GM21529 (cell line): Measurements from ENCODE around the gene ANLN.
"Not testable (repeated sequence)": the region's sequence is repeated elsewhere in the genome, so short reads cannot be mapped to it uniquely, and the experiment has no call there.

ENCODE experiments used
- ATAC-seq: cut with Tn5 transposase; IDR thresholded peaks from one replicate; pipeline ENCODE4 v1.9.1; 2021; ENCODE audit not compliant: unreplicated experiment

Gene ANLN

DNA sequence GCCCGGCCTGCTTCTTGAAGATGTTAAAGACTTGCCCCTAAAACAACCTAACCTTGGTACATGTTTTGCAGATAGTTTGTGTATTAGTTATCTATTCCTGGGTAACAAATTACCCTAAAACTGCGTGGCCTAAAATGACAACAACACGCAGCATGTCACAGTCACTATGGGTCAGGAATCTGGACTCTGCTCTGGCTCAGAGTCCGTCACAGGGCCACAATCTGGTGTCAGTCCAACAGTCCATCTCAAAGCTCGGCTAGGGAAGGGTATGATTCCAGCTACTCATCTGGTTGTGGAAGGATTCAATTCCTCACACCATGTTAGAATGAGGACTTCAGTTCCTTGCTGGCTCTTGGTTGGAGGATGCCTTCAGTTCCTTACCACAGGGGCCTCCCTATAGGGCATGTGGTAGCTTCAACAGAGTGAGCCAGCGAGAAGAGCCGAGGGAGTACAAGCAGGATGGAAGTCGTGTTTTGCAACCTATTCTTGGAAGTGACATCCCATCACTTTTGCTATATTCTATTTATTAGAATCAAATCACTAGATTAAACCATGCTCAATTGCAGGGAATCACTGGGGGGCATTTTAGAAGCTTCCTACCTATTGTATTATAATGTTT is 71.3 kb downstream of the ANLN start:
- no peak for ATAC-seq

DNA sequence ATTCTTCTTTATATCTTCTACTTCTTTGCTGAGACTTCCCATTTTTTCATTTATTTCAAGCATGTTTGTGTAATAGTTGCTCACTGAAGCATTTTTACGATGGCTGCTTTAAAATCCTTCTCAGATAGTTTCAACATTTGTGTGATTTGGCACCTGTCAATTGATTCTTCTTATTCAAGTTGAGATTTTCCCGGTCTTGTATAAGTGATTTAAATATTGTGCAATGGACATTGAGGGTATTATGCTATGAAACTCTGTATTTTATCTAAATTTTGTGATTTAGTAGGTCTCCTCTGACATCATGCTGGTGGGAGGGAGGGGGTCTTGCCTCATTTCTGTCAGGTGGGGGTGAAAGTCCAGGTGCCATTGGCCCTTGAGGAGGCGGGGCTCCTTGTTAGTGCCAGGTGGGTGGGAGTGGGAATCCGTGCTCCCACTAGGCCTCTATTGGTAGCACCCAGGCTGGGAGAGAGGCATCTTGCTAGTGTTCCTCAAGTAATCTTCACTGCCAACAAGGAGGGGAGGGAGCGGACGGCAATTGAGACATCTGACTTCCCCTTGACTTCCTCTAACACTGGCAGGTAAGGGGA is 73.0 kb downstream of the ANLN start:
- no peak for ATAC-seq

DNA sequence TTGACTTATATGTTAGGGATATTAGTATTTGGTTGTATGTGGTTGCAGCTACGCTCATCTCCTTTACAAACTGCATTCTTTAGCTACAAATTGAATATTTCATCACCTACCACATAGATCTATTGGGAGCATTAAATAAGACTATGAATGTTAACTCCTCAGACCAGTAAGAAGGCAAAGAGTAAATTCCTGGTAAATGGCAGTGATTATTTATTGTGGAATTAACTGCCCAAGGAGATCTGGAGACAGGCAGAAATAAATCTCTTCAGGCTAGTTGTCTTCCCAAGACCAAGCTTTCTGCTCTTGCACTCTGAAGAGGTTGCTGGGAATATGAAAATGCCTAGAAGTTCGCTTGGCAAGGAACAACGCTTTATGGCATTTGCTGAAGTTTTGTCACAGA is 74.6 kb downstream of the ANLN start:
- ATAC-seq = no peak

DNA sequence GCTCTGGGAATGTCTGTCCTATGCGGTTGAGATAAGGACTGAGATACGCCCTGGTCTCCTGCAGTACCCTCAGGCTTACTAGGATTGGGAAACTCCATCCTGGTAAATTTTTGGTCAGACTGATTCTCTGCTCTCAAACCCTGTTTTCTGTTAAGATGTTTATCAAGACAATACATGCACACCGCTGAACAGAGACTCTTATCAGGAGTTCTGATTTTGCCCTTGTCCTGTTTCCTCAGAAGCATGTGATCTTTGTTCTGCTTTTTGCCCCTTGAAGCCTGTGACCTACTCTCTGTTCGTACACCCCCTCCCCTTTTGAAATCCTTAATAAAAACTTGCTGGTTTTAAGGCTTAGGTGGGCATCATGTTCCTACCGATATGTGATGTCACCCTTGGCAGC is 76.3 kb downstream of the ANLN start:
- not testable (repeated sequence) for ATAC-seq

DNA sequence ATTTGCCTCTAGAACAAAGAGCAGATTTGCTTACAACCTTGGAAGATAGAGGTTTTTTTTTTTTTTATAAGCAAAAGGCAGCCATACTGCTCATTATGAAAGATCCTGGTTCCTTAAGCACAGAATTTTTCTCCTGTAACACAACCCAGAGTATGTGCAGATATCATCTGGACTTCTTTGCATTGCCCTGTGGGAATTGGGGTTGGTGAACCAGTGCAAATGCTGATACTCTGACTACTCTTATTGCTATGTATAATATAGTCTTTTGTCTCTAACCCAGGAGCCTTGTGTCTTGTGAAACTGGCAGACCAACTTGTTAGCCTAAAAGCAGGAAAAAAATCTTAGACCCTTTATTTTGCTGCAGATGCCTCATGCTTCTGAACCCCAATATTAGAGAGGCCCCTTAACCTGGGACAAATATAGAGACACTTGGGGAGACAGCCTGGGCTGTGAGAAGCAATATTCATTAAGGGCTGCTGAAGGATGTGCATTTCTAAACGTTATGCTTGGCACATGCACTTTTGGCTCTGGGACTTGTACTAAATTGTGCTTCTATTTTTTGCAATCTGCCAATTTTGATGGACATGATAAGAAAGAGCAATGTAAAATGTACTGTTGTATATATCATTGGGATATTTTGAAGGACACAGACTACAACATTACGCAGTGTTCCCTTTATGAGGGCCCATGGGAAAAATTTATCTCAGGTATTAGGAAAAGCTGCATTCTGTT is 78.9 kb downstream of the ANLN start:
- ATAC-seq = no peak

DNA sequence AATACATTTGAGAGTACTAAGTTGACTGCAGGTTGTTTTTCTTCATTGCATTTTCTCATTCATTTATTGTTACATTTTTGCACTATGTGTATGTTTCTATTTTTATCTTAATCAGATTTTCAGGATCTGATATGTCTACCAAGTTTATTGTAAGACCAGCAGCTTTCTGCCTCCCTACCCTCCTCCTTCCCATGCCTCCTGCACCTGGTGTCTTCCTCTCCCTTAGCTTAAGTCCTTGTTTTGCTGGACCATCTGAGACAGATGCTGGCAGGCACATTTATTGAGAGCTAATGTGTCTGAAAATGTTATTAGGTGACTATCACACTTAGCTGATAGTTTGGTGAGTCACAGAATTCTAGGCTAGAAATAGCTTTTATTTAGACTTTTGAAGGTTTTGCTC is 79.6 kb downstream of the ANLN start:
- no peak for ATAC-seq

GRCh38 chr7:36472141-36472729 is 82.6 kb downstream of the ANLN start:
- no peak for ATAC-seq

DNA sequence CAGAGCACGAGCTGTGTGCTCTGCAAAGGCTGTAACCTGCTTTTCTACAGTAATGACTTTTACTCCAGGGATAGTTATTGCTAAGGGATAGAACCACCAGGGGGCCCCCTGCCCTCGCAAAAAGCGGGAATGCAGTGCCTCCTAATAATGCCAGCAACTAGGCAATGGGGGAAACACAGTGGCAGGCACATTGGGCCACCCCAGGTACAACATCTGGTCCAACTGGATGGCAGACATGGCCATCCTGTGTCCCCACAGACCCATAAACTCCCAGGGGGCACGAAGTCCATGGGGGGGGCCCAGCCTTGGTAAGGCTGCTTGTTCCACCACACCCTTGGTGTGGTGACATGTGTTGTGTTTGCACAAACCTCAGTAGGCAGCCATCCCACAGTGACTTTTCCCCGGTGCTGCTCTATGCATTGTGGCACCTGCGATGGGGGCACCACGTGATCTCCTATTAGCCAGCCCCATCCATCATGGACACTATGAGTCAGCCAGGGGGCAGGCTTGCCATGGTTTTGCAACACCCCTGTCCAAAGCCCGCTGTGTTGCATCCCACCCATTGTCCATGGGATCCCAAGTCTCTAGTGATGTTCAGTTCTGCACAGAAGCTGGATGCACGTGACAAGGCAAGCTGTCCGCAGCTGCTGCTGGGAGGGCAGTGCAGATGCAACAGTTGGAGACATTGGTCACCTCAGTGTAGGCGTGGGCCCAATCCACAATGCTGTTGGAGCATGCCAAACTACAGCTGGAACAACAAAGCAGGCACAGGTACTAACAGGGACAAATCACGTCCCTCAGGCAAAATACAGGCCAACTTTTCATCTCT is 84.0 kb downstream of the ANLN start:
- ATAC-seq = no peak

DNA sequence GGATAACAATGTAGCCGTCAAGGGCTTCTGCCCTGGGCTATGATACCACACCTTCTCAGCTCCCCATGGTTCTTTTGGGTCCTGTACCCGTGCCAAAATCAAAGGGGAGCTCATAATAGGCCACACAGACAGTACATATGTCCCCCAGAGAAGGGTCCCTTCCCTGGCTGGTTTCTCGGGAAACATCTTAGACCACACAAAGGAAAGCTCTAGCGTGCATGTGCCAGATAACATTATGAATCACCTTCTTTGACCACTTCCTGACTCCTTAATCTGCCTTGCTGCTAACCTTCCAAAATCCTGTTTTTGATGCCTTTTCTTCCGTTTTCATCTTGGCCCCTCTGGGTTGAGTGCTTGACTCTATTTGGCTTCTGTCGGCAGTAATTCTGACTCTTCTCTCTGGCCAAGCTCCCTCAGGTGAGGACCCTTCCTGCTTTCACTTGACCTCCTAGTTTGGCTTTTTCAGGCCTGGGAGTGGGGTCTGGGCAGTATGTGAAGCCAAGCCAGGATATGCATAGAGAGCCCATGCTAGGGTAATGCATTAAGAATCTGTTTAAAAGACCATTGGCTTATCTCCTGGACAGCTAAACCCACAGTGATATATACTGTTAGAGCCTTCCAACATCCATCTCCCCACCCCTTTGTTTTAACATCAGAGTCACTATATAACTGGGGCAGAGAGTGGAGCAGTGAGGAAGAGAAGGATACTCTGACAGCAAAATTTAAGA is 84.8 kb downstream of the ANLN start:
- ATAC-seq = no peak

- no peak for ATAC-seq
Measured at GRCh38 chr7:36475011-36475342, 85.3 kb downstream of the ANLN start.

DNA sequence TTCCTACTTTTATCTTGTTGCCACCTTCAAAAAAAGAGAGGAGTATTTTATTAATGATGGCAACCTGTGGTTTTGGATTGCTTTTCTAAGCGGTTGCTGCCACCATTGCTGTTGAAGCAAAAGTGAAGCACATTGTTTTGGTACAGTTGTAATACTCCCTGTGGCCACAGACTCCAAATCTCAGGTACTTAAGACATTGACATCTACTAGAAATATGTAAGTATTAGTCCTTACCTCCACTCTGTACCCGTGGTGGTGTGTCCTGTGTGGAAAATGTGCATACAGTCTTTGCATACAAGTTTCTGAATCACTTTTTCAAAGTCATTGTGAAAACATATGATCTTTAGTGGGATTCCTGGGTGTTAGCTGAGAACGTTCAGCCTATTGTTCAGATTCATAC is 85.7 kb downstream of the ANLN start:
- no peak for ATAC-seq

DNA sequence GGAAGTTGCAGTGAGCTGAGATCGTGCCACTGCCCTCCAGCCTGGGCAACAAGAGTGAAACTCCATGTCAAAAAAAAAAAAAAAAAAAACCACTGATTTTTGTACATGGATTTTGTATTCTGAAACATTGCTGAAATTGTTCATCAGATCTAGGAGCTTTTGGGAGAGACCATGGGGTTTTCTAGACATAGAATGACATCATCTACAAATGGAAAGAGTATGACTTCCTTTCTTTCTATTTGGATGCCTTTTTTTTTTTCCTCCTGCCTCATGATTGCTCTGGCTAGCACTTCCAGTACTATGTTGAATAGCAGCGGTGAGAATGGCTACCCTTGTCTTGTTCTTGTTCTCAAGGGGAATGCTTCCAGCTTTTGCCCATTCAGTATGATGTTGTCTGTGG is 89.1 kb downstream of the ANLN start:
- ATAC-seq = no peak

GRCh38 chr7:36483853-36484252 is 94.2 kb downstream of the ANLN start:
- ATAC-seq = not testable (repeated sequence)

DNA sequence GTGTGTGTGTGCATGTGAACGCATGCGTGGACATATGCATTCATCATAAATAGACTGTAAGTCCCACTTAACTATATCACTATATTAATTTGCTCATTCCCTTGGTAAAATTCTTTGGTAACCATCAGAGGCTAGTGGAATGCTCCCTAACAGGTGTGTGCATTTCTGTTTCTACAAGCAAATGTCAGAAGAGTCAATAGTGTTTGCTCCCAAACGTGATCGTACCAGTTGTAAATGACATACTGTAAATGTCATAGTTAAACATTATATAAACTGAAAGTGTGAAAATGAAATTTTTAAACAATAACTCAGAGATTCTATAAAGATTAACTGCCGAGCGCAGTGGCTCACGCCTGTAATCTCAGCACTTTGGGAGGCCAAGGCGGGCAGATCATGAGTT is 94.6 kb downstream of the ANLN start:
- ATAC-seq = no peak

DNA sequence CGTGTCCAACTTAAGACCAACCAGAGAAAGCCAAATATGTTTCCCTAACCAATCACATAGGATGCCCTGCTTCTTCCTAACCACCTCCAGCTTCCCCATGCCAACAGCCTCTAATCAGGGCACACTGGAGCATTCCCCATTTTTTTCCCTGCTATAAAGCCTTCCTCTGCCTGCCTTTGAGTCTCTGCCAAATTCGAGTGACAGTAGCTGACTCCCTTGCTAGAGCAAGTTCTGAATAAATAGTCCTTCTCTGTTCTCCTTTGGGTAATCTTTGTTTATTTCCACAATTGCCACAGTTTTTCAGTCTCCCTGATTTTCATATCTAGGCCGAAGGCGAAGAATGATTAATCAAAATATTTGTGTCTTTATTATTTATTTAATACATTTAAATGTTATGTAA is 96.7 kb downstream of the ANLN start:
- no peak for ATAC-seq

DNA sequence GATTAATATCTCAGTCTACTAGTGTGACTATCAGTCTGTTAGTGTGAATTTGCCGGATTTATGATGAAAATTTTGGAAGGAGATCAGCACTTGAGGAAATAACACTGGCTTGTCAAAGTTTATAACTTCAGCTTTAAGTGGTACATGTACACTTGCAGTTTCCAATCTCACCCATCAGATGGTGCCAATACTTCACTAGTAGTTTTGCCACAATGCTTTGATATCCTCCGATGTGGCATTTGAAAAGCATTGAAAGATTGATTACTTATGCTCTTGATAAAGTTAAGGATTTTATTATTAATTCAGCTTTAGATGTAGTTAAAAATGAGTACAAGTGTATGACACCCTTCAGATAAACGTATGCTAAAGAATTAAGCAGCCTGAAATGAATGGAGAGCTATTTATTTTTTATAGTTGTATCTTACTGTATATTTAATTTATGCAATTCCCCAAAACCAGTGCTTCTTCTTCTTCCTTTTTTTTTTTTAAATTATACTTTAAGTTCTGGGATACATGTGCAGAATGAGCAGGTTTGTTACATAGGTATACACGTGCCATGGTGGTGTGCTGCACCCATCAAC is 98.2 kb downstream of the ANLN start:
- no peak for ATAC-seq

- not testable (repeated sequence) for ATAC-seq
Measured at GRCh38 chr7:36488672-36489071, 99.0 kb downstream of the ANLN start.

DNA sequence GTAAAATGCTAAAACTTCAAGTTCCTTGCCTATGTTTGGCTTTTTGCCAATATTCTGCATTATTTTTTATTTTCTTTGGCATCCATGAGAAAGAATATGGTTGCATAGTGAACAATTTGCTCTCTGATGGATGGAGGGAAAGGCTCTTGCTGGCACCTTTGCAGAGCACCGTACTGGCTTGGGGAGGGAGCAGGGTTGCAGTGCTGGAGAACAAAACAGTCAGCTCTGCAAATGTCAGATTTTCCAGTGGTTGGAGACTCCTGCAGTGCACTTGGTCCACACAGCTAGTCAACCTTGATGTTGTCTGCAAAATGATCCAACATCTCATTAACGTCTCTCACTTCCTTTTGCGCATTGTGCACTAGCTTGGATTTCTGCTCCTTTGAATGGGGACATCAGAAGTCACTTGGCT is 100.8 kb downstream of the ANLN start:
- ATAC-seq = no peak

DNA sequence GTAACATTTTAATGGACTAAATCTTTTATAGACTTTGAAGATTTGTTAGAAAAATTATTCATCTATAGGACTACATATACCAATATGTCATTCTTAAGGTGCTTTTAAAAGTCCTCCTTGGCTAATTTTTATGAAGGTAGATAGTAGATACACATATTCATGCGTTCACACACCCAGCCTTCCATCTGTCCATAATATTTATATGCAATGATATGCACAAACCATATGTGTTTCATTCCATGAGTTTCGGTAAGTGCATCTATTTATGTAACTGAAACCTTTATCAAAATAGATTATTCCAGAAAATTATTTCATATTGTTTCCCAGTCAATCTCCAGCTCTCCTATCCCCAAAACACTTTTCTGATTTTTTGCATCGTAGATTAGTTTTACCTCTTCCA is 101.7 kb downstream of the ANLN start:
- ATAC-seq = no peak

DNA sequence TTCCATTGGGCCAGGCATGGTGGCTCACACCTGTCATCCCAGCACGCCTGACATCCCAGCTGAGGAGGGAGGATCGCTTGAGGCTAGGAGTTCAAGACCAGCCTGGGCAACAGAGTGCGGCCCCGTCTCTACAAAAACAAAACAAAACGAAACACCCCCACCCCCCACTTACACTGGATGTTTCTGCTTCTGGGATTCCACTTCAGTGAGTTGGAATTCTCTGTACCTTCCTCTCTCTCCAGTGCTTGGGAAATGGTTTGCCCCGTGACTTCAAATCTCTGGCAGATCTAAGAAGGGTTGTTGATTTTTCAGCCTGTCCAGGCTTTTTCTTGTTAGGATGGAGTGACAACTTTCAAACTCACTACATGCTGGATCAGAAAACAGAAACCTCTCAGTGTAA is 106.9 kb downstream of the ANLN start:
- ATAC-seq = no peak
